Activated CD8-positive, alpha-beta memory T cell treated with anti-CD3 and anti-CD28 coated beads, Interleukin-2, amount 50 U/mL, for 24 hours (primary cell): ENCODE measurements around the gene N4BP2.

Experiments
- DNase-seq: peaks from one replicate; pipeline ENCODE4 v3.0.0-alpha.2; 2020; ENCODE audit errors: extremely low read depth

The N4BP2 gene

GRCh38 chr4:40192114-40193015, 135.7 kb downstream of the N4BP2 start:
- no peak for DNase-seq

- DNase-seq, result no peak
Measured at GRCh38 chr4:40193016-40193571, 136.4 kb downstream of the N4BP2 start.

GRCh38 chr4:40193578-40193977, 136.9 kb downstream of the N4BP2 start:
- DNase-seq, result no peak

GRCh38 chr4:40194602-40195161, 138.0 kb downstream of the N4BP2 start:
- no peak for DNase-seq

GRCh38 chr4:40195182-40196177, 138.8 kb downstream of the N4BP2 start:
- no peak for DNase-seq

- no peak for DNase-seq
Measured at GRCh38 chr4:40196272-40196671, 139.6 kb downstream of the N4BP2 start.

- DNase-seq, result peak; percentile 62
Measured at GRCh38 chr4:40196724-40197281, 140.2 kb downstream of the N4BP2 start, which contains the start of gene RHOH. RHOH (plus strand) TSS chr4:40197031; CDS start chr4:40243387, 46,356 bp downstream.

- no peak for DNase-seq
Measured at GRCh38 chr4:40197879-40198689, 141.4 kb downstream of the N4BP2 start.

GRCh38 chr4:40199179-40199670, 142.6 kb downstream of the N4BP2 start:
- DNase-seq, result no peak

- DNase-seq, result peak; percentile 60
Measured at GRCh38 chr4:40199999-40200874, 143.6 kb downstream of the N4BP2 start.

- no peak for DNase-seq
Measured at GRCh38 chr4:40200875-40201801, 144.5 kb downstream of the N4BP2 start.

- no peak for DNase-seq
Measured at GRCh38 chr4:40201898-40202297, 145.2 kb downstream of the N4BP2 start.

GRCh38 chr4:40202474-40202873, 145.8 kb downstream of the N4BP2 start:
- no peak for DNase-seq

- no peak for DNase-seq
Measured at GRCh38 chr4:40204507-40205258, 148.0 kb downstream of the N4BP2 start.

- DNase-seq, result no peak
Measured at GRCh38 chr4:40205259-40206198, 148.9 kb downstream of the N4BP2 start.

GRCh38 chr4:40206426-40206825, 149.8 kb downstream of the N4BP2 start:
- no peak for DNase-seq
